Measurements from ENCODE around the gene ST3GAL4. TPM values are rescaled to one million over a fixed set of nuclear protein-coding genes. Genes with fewer than 3 reads are reported as not detected.
A peak's percentile ranks its signal among the peaks of the same experiment; 100 is the strongest.

ST3GAL4 gene
- total RNA-seq, 1 donor from 2014 or later = 0.71 TPM

GRCh38 chr11:126440792-126441514, 85.5 kb downstream of the ST3GAL4 start:
- H3K9me3 Mint-ChIP-seq = no peaks in the 10 kb centered on the region
- POLR2A ChIA-PET = no interaction called here
- H3K27me3 Mint-ChIP-seq = peaks cover 9% of the 10 kb centered on the region
- intact Hi-C loops (cut with micrococcal nuclease) = loop anchor here (1.0 to 5.0 kb wide), 4 partner anchors 39 to 1731 kb away; no protein-coding TSS in a partner anchor
- no peak overlapping the region for H3K4me3 Mint-ChIP-seq
- TF ChIP-seq CTCF (IDR thresholded peaks at IDR 0.05) = peak; percentile 70
- DNase-seq (peak; percentile 65), ATAC-seq (ENCODE audit: low read depth) (peak; percentile 57)
- no peaks in the 10 kb centered on the region for H3K36me3 Mint-ChIP-seq (ENCODE audit: low read depth)
- H3K27ac Mint-ChIP-seq = no peak overlapping the region
- CTCF ChIA-PET = interaction anchor here (0.5 to 7.5 kb wide), 10 partner anchors 8 to 1716 kb away, joined by 3 to 118 read pairs (median 4); no protein-coding TSS in a partner anchor
- H3K4me1 Mint-ChIP-seq = peaks cover 4% of the 10 kb centered on the region

GRCh38 chr11:126443120-126443519, 87.6 kb downstream of the ST3GAL4 start:
- no peak overlapping the region for H3K27ac Mint-ChIP-seq
- ATAC-seq (ENCODE audit: low read depth) = no peak
- no peak for TF ChIP-seq CTCF (IDR thresholded peaks at IDR 0.05)

GRCh38 chr11:126444072-126444471, 88.6 kb downstream of the ST3GAL4 start:
- Mint-ChIP-seq H3K4me3 (no peak overlapping the region), H3K36me3 (ENCODE audit: low read depth) (no peaks in the 10 kb centered on the region), H3K4me1 (peaks cover 4% of the 10 kb centered on the region), H3K27me3 (peaks cover 9% of the 10 kb centered on the region), H3K9me3 (no peaks in the 10 kb centered on the region), H3K27ac (no peak overlapping the region)
- TF ChIP-seq CTCF (IDR thresholded peaks at IDR 0.05) = no peak
- CTCF ChIA-PET = interaction anchor here (1.1 to 7.5 kb wide), 2 partner anchors 38 to 902 kb away, joined by 3 to 118 read pairs; no protein-coding TSS in a partner anchor
- POLR2A ChIA-PET = no interaction called here
- DNase-seq = no peak
- no peak for ATAC-seq (ENCODE audit: low read depth)
- intact Hi-C loops (cut with micrococcal nuclease) = loop anchor here (5.0 kb wide), 2 partner anchors 1348 to 1728 kb away; no protein-coding TSS in a partner anchor

More at GRCh38 chr11:126443120-126443519, 87.6 kb downstream of the ST3GAL4 start:
- H3K4me3 Mint-ChIP-seq = no peak overlapping the region
- H3K9me3 Mint-ChIP-seq = no peaks in the 10 kb centered on the region
- H3K36me3 Mint-ChIP-seq (ENCODE audit: low read depth) = no peaks in the 10 kb centered on the region
- POLR2A ChIA-PET = no interaction called here
- H3K27me3 Mint-ChIP-seq = peaks cover 9% of the 10 kb centered on the region
- no peak for DNase-seq
- H3K4me1 Mint-ChIP-seq = peaks cover 4% of the 10 kb centered on the region
- CTCF ChIA-PET = interaction anchor here (1.1 to 7.5 kb wide), 2 partner anchors 39 to 903 kb away, joined by 3 to 118 read pairs; no protein-coding TSS in a partner anchor
- intact Hi-C loops (cut with micrococcal nuclease) = loop anchor here (5.0 kb wide), 2 partner anchors 1349 to 1729 kb away; no protein-coding TSS in a partner anchor

- intact Hi-C loops (cut with micrococcal nuclease) = no loop called here
- Mint-ChIP-seq H3K4me3 (no peak overlapping the region), H3K9me3 (peaks cover 7% of the 10 kb centered on the region), H3K27ac (no peak overlapping the region), H3K36me3 (ENCODE audit: low read depth) (no peaks in the 10 kb centered on the region), H3K27me3 (peaks cover 9% of the 10 kb centered on the region), H3K4me1 (no peaks in the 10 kb centered on the region)
- DNase-seq (no peak), ATAC-seq (ENCODE audit: low read depth) (no peak)
- no peak for TF ChIP-seq CTCF (IDR thresholded peaks at IDR 0.05)
- ChIA-PET POLR2A (no interaction called here), CTCF (interaction anchor here (1.1 kb wide), 1 partner anchor 34 kb away, joined by 3 read pairs; no protein-coding TSS in a partner anchor)
These were observed 91.1 kb downstream of the ST3GAL4 start for GRCh38 chr11:126446581-126446980.

- TF ChIP-seq CTCF (IDR thresholded peaks at IDR 0.05) = no peak
- H3K4me3 Mint-ChIP-seq = no peak overlapping the region
- ChIA-PET CTCF (no interaction called here), POLR2A (no interaction called here)
- no peak overlapping the region for H3K27ac Mint-ChIP-seq
- H3K4me1 Mint-ChIP-seq = no peaks in the 10 kb centered on the region
- ATAC-seq (ENCODE audit: low read depth) (no peak), DNase-seq (no peak)
- H3K27me3 Mint-ChIP-seq = no peaks in the 10 kb centered on the region
- peaks cover 7% of the 10 kb centered on the region for H3K9me3 Mint-ChIP-seq
- no peaks in the 10 kb centered on the region for H3K36me3 Mint-ChIP-seq (ENCODE audit: low read depth)
- intact Hi-C loops (cut with micrococcal nuclease) = no loop called here
These were observed 94.7 kb downstream of the ST3GAL4 start for GRCh38 chr11:126450198-126450597.

All from activated B cell treated with CpG ODN at 0.5 μM for 24 hours (primary cell).